Activated CD8-positive, alpha-beta memory T cell treated with anti-CD3 and anti-CD28 coated beads, Interleukin-2, amount 50 U/mL, for 4 hours (primary cell): ENCODE data around the gene PHLDB2.

Source experiments
- DNase-seq: peaks from one replicate; pipeline ENCODE4 v3.0.0-alpha.2; 2020

Gene PHLDB2

DNA sequence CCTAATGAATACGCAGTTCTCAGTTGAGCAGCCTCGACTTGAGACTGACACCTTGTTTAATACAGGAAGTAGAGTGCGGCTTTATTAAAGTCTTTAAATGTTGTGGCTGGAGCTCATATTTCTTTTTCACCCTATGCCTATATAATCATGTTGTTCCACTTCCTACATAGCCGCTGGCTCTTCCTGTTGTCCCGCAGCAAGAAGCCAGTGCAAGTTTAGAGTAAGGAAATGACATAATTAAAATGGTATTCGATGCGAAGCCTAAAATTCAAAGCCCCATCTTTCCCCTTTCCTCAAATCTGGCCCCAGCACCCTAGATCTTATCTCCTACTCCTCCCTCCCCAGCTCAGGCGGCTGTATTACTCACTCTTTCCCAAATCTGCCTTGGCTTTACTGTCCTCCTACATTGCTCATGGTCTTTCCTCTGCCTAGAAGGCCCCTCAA lies 7.5 kb upstream of the PHLDB2 start:
- DNase-seq = no peak

DNA sequence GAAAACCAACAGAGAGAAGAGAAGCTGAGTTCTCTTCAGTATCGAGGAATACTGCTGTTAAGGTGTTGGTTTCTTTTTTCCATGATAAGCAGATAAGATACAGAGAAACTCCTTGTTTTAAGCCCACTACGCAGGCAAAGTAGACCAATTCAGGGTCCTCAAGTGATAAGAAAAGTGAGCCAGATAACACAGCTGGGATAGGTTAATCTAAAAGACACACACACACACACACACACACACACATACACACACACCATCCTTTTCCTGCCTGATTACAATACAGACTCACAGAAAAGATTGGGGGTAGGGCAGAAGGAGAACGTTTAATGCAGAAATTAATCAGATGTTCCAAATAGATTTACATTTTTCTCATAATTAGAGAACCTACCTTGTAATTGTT lies 6.5 kb upstream of the PHLDB2 start:
- no peak for DNase-seq

DNA sequence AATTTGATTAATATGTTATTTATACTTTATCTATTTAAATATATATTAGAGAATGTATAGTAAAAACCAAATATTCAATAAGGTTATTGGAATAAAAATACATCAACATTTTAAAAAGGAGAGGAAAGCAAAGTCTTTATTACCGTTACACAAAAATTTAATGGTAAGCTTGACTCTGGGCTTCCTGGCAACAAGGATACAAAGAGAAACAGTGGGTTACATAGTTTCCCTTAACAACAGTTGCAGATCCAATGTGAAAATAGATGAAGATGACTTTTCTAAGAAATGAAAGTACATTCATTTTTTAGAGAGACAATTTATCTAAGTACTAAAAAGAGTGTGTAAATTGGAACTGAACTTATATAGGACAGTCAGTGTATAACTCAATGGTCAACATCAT lies 6.0 kb upstream of the PHLDB2 start:
- no peak for DNase-seq

DNA sequence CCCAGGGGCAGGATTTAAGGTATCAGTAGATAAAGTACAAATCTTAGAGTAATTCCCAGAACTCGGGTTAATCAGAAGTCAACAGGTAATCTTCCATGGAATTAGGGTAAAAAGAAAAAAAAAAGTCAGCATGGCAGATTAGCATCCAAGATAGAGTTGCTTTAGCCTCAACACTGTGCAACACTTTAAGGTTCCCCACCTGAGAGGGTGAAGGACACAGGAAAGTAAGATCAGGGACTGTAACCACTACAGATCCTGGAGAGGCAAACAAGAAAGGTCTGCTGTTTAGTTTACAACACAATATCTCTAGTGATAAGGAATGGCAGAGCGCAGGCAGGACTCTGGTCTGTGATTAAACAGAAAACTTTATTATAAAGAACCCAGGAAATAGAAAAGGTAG lies 4.1 kb upstream of the PHLDB2 start:
- DNase-seq = no peak

DNA sequence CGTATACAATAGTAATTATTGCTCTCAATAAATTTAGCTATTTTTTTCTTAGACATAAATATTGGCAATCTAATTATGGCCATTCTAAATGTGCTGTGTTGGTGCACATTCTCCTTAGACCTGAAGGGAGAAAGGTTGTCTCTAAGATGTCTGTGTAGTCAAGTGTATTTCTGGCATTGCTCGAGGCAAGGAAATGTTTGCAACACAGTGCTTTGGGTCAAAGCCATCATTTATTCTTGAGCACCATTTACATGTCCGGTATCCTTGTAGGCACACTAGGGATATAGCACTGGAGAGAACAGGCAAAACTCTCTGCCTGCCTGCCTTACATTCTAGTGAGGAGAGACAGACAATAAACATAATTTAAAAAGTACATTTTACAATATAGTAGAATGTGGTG lies 2.6 kb upstream of the PHLDB2 start:
- DNase-seq = no peak

DNA sequence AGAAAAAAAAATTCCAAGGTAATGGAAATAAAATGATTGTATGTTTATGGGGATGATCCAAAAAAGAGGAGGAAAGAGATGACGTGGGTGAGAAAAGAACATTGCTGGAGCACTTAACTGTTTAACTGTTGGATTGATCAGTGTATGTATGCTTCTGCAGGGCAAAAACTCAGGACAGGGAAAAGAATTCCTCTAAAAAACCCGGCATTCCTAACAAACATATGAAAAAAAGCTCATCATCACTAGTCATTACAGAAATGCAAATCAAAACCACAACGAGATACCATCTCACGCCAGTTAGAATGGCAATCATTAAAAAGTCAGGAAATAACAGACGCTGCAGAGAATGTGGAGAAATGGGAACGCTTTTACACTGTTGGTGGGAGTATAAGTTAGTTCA lies 1.6 kb upstream of the PHLDB2 start:
- DNase-seq = no peak

DNA sequence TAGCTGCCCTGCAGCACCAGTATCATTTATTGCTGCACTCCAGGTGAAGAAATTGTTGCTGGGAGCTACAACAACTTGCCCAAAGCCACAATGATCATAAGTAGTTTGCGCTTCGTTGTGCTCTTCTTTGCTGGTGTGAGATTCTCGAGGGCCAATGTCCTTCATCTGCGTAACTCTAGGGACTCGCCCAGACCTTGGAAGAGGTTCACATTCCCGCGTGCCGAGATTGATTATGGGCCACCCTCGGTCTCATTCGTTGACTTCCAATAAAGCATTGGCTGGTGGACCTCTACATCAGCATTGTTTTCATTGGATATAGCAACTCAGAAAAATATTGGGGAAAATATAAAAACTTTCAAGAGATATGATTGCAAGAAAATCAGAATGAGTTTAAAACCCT lies 423 bp upstream of the PHLDB2 start:
- no peak for DNase-seq

DNA sequence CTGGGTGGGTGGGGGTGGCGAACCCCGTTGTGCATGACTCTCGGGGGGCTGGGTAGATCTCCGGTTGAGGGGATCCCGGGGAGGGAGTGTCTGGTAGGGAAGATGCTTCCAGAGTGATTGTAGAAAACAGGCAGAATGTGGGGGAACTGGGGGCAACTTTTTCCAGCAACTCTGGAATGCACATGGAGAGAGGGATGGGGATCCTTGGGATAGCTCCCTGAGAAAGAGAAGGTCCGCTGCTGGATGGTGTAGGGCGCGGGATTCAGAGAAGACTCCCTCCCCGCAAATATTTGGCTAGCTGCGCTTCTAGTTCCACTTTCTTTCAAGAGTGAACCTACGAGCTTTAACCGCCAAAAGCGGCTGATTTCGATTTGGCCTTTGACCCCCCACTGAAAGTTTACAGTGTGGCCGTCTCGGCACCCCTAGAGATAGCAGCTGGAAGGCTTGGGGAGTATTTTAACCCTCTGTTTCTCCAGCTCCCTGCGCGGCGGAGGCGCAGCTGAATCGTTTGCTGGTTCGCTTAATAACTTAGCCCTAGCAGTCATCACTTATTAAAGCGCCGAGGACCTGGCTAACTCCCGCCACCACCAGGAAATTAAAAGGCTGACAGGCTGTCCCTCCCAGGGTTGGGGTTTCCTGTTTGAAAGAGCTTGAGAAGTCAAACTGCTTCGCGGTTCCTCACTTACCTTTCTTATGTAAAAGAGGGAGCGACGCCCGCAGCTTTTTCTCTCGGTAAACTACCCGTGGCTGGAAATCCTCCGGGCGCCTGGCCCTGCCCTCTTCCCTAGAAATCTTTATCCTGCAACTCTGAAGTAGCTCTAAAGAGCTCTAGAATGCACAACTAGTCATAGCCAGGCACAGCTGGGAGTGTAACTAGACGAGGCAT lies 1.2 kb downstream of the PHLDB2 start:
- peak; percentile 43 for DNase-seq

DNA sequence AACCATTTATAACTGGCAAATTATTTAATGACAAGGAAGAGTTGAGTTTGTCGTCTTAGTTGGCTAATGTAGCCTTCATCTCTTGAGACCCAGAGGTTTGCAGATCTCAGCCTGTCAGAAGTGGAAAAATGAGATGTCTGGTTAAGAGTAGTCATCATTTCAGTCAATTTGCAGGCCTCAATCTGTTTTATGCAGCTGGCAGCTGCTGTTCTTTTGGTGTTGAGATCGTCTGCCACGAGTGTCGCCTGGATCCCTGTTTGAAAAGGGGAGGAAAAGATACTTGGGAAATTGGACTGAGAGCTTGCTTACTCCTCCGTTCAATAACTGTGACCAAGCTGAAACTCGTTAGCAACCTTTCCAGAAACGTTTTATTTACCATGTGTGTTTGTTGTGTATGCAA lies 2.3 kb downstream of the PHLDB2 start:
- no peak for DNase-seq

DNA sequence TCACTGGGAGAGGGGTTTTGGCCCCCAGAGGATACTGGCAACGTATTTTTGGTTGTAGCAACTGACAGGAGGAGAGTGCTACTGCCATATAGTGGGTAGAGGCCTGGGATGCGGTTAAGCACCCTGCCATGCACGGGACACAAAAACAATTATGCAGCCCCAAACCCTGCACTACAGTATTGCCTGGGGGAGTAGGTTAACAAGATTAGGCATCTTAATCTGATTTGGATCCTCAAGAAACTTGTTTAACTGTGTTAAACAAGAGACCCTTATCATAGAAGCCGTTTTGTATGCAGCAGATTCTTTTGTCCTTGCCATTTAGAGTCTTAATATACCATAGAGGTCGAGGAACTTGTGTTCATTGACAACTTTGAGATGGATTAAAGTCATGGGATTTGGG lies 3.4 kb downstream of the PHLDB2 start:
- DNase-seq = no peak

DNA sequence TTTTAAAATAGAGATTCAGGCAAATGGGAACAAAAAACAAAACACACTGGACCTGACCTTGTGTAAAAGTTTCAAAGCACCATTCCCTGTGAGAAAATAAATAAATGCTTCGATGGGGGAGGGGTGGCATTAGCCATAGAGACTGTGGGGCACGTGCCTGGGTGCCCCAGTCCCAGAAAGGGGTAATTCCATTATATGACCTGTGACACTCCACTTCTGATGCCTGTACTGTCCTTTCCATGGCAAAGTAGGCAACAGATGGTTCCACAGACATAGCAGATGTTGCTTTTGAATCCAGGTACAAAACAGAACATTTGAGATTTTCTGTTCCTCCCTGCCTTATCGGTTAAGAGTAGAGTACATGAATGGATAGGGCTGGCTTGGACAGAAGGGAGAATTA lies 3.9 kb downstream of the PHLDB2 start:
- no peak for DNase-seq

DNA sequence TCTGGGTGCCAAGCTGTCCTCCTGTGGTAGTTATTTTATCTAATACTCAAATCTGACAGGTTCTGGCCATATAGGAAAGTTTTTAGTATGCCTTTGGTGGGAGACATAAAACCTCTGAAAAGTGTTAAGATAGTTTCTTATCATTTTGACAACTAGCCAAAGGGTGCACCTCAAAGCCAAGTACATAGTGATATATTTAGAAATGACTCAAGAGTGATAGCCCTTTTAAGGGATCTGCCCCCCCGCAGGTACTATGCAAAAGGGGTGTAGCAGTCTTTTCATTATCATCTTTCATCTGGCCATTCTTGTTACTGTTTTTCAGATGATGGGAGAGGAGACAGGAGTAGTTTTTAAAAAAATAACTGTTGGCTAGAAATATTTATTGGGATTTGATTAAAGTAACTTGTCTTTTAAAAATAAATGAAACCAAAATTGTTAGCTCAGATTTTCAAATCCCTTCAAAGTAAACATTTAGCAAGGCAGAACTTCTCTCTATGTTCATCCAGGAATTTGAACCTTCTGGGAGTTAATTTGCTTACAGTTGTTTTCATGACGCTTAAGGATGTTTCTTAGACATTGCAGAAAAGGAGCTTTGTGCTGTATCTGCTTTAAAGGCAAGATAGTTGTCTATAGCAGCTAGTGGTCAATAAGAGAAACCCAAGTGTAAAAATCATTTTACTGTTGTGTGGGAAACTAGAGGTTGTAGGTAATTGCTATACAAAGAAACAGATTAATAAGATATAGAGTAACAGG lies 5.1 kb downstream of the PHLDB2 start:
- no peak for DNase-seq

DNA sequence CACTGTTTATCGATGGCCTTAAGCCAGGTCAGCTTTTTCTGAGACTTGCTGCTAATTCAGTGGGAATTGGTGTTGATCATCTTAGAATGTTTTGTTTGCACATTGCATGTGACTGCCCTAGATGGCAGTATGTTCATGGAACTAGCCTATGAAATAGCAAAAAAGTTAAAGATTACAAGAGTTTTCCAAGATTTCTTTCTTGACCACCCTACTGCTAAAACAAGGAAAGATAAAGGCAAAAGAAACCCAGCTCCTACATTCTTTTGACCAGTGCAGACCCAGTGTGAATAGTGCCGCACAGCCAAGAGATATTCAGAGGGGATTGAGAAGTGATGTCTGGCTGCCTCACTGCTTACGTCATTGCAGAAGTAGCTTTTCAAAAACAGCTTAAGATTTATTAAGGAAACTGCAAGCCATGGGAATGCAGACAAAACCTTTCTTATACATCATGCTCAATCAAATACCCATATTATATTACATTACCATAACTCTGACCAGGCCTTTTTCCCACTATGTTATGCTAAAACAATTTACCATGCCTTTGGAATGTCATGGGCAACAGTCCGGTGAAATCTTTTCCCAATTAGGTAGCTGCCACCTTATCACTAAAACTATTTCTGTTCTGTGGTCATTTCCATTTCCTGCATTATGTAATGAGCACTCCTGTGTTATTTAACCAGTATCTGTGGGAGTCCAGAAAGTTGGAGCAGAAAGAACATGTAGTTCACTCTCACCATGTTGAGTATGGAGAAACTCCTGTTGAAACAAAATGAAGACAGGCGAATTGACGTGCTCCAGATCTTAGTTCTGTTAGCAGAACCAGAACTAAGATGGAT lies 6.0 kb downstream of the PHLDB2 start:
- DNase-seq = no peak

DNA sequence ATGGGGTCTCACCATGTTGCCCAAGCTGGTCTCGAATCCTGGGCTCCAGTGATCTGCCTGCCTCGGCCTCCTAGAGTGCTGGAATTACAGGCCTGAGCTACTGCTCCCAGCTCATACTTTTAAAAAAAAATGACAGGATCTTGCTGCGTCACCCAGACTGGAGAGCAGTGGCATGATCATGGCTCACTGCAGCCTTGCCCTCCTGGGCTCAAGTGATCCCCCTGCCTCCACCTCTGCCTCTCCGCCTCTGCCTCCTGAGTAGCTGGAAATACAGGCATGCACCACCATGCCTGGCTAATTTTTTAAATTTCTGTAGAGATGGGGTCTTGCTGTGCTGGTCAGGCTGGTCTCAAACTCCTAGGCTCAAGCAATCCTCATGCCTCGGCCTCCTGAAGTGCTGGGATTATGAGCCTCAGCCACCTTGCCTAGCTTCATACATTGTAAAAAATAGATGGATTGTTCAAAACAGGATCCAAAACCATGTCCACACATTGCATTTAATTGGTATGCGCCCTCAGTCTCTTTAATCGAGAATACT lies 8.9 kb downstream of the PHLDB2 start:
- DNase-seq = no peak

DNA sequence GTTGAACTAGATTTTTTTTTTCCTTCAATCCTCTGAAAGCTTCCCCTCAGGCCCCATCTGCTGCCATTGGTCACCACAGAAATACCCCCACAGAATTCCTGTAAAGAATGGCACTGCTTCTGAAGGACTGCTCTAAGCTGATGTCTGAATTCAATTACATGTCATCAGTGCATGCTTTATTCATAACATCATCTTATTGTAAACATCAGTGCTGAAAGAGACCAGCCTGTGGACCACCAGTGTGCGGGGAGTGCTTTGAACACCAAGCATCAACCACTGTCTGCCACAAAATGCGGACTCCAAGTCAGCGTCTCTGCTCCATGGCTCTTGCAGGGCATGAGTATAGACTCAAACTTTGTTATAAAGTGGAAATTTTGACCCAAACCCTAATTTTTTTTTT lies 11.6 kb downstream of the PHLDB2 start:
- no peak for DNase-seq

DNA sequence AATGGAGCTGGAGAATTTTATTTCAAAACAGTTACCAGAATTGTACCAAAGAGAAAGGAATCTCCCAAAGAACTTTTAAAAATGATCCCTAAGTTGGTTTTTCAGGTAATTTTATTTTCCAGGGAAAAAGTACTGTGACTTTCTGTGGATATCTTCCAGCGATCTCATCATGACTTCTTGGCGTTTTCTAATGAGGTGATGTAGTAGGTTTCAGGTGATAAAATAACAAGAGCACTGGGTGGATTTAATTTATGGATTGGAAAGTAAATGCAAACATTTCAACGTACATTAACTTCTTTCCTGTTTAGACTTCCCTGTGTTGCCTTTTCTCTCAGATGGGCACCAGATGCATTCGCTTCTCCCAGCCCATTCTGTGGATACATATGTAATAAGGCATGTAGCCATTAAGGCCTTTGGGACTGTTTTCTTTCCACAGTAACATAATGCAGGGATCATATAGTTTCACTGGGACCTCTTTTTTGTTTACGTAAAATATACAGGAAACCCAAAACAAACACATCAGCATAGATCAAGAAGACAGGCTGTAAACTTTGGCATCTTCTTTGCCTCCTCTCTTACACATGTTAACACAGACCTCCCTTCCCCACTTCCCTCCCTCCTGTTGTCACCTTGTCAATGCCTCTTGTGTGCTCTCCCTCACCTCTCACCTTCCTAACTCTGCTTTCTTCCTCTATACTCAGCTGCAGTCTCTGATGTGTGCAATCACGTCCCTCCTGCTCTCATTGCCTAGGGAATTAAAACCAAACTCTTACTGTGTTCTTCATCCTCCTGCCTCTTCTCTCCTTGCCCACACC lies 13.0 kb downstream of the PHLDB2 start:
- no peak for DNase-seq

DNA sequence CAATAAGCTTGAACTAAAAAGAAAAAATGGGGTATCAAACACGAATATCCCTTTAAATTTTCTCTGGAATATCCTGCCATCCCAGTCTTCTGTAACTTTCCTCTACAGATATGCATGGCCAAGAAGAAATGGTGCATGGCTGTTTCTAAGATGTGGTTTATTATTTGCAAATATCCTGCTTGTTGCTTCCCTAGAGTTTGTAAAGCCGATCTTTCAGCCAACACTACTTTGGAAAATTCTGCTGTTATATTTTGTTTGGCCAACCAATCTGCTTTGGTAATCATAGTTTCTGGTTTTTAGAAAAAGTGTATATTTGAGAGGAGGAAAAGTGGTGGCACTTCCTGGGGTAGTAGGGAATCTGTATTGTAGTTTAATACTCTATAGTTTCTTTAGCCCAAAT lies 13.9 kb downstream of the PHLDB2 start:
- DNase-seq = no peak

DNA sequence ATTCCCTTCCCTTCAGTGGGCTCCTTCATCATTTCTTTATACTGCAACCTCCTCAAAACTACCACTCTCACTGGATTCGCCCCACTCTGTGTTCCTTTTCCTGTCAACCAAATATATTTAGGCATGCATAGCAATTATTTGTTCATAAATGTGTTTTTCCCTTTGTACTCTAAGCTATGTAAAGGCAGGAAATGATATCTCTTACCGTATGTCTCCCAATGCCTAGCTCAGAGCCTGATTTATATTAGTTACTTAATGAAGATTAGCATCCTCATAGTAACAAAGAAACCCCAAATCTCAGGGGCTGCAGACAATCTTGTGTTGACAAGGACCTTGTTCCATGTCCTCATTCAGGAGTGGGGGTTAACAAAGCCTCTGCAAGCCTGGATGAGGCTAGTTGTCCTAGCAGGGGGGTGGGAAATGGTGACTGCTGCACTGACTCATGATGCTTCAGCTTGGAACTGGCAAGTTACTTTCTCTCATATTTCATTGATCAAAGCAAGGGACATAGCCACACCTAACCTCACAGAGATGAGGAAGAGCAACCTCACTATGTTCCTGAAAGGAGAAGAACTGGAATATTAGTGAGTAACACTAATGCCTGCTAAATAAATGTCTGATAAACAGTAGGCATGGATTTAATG lies 15.2 kb downstream of the PHLDB2 start:
- DNase-seq = no peak

DNA sequence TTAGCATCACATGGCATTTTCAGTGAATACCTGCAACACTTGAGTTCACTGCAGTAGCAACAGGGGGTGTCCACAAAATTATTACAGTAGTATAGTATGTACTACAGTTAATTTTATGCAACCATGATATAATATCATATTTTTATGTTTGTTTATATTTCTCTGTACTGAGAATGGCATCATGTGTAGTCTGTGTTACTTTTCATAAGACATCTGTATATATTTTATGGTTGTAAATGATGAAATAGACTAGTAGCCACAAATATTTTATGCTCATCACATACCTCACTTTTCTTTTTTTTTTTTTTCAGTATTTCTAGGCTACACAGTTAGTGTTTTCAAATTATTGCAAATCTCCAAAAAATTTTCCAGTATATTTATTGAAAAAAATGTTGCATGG lies 22.4 kb downstream of the PHLDB2 start:
- DNase-seq = no peak

DNA sequence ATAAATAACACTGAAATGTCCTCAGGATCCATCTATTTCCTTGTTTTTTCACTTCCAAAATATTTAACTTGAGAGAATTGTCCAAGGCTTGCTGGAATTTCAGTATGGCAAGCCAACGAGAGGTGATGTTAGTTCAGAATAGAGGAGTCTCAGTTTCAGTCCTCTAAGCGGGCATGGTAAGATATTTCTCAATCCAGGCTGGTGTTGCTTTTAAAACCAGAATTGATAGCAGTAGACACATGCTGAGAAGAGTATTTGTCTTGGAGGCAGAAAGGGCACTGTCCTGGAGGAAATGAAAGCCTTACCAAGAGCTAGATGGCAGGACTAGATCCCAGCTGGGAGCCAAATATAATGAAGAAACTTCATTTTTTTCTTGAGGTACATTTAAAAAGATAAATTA lies 23.1 kb downstream of the PHLDB2 start:
- no peak for DNase-seq

DNA sequence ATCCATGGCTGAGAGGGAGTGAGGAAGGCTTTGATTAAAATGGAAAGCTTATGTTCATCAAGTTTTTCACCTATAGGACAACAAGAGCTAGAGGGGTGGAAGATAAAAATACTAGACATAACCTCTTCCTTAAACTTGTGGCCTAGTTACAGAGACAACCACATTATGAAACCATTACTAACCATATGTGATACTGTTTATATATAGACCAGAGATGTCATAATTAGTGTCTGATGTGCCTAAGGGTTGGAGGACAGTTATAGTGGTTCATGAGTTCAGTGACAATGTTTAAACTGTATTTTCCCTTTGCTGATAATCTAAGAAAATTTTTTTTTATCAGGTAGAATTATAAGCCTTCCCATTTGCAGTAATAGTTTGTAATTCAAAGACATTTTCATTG lies 23.7 kb downstream of the PHLDB2 start:
- DNase-seq = no peak
